ENCODE results near the gene SLC44A5.
"Not testable (repeated sequence)": the region's sequence is repeated elsewhere in the genome, so short reads cannot be mapped to it uniquely, and the experiment has no call there.

SLC44A5 gene

DNA sequence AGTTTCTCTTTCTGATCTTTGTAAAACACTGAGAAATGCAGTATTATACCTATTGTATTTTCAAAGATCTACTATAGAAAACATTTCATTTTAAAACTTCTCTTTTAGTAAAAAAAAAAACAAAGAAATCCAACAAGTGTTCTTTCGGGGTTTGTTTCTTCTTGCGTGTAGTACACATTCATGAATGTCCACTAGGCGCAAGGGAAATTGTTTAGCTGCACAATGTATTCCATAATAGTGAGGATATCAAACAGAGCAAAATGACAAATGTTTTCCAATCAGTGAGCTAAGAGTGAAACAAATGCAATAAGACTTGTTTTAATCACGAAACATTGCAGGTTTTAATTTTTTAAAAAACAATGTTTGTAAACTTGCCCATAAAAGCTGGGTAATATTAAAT is 408.2 kb downstream of the SLC44A5 start:
- FAIRE-seq (no peak), DNase-seq (ENCODE audit: low spot score) (no peak)

DNA sequence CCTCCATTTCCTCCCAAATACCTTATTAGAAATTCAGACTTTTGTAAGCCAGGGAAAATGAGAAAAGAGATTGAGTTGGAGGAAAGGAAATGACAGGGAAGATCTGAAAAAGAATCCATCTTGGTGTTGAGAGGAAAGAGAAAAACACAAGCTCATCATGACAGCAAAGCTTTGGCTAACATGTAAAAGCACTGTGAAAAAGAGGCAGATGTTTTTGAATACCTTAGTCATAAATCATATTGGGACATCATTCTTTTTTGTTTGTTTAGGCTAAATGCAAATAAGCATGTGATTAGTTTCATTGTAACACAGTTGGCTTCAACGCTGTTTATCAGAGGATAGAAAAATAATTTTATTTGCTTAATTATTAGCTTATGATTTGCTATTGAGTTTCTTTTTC is 412.2 kb downstream of the SLC44A5 start:
- DNase-seq (ENCODE audit: low spot score) (no peak), FAIRE-seq (no peak)

DNA sequence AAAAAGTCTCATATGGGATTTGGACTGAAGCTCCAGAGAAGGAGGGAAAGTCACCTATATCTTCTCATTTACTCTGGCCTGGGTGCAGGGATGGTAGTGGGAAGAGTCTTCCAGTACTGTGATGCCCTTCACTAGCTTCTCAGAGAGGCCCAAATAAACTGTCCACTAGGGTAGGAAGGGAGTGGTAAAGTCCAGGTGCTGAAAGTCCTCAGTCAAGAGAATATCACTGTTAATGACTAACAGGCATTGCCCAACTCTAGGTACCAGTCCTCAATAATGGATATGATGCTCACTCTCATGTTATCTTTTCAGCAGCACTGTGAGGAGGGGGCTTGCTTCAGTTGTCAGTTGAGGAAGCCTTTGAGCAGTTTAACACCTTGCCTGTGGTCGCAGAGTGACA is 412.8 kb downstream of the SLC44A5 start:
- DNase-seq (ENCODE audit: low spot score) (no peak), FAIRE-seq (no peak)

DNA sequence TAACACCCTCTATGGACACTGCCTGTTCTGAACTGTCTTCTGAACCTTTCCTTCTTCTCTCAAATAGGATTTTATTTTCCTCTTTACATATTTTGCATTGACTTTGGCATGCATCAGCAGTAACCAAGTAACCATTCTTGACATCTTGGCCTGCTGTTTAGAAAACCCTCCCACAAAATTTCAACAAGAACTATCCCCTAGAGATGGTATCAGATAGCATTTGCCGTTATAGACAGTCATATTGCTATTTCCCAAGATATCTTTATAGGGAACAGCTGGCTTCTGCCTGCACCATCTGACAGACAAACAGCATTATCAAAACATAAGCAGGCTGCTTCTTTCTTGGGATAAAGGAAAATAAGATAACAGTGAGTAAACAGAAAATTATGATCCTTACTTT is 422.0 kb downstream of the SLC44A5 start:
- DNase-seq (ENCODE audit: low spot score) (no peak), FAIRE-seq (no peak)

DNA sequence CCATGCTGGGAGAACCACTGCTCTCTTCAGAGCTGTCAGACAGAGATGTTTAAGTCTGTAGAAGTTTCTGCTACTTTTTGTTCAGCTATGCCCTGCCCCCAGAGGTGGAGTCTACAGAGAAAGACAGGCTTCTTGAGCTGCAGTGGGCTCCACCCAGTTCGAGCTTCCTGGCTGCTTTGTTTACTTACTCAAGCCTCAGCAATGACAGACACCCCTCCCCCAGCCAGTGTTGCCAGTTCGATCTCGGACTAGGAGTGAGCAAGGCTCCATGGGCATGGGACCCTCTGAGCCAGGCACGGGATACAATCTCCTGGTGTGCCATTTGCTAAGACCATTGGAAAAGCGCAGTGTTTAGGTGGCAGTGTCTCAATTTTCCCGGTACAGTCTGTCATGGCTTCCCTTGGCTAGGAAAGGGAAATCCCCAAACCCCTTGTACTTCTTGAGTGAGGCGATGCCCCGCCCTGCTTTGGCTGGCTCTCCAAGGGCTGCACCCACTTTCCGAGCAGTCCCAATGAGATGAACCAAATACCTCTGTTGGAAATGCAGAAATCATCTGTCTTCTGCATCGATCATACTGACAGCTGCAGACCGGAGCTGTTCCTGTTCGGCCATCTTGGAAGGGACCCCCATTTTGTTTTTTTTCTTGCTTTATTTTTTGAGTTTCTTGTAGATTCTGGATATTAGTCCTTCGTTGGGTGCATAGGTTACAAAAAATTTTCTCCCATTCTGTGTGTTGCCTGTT is 429.5 kb downstream of the SLC44A5 start:
- not testable (repeated sequence) for FAIRE-seq; DNase-seq (ENCODE audit: low spot score)

DNA sequence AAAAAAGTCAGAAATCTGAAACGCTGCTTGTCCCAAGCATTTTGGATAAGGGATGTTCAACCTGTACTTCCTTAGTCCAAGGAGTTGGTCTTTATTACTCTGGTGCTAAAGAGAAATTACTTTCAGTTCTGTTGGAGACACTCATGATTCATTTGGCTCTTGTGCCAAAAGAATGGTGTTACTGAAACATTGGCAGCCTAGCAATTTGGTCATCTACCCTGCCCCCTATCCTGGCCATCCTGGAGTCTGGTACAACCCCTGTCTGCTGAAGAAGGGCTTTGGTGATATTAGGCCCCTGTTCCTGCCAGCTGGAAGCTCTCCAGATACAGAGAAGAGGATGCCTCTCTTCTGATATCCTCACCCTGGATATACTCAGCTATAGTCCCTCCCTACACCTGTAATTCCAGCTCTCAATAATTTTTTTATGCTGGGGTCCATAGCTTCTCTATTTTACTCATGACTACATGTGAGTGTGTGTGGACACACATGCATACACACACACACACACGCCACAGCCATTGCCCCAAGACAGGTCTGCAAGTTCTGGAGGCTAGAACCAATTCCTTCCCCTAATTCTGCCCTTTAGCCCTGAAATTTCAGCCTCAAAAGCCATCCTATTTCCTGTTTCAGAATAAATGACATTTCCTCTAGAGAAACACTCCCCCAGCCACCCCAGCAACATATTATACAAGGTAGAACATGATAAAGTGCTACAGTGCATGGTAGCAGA is 436.7 kb downstream of the SLC44A5 start:
- no peak for DNase-seq (ENCODE audit: low spot score)
- no peak for FAIRE-seq

DNA sequence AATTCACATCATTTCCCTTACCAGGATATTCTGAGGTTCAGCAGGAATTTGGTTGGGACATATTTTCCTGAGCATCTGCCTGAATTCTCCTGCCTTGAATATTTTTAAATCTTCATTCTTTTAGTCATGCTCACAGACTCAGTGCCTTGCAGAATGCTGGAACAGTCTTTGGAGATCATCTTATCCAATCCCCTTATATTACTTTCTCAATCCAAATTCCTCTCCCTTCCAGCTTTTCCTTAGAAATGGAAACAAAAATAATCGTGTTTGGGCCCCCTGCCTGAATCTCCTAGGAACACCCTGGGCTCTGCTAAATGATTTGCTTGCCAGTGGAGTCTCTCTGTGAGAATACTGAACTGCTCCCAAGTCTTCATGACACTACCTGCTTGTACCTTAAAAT is 438.4 kb downstream of the SLC44A5 start:
- FAIRE-seq, result no peak
- no peak for DNase-seq (ENCODE audit: low spot score)

DNA sequence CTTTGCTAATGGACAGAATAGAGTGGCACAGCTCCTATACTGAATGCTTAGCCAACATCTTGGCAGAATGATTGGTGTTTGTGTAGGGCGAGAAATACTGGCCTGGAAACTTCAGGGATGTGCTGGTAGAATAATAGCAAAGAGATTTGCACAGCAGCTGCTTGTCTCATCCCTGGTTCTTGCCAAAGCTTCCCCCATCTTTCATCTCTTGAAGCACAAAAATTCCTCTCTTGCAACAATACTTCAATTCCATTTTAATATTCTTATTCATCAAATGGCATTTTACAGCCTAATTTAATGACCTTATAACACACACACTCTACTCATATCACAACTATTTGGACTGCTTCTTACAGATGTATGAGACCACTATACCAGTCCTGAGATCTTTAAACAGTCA is 439.0 kb downstream of the SLC44A5 start:
- DNase-seq (ENCODE audit: low spot score), result no peak
- FAIRE-seq, result no peak

DNA sequence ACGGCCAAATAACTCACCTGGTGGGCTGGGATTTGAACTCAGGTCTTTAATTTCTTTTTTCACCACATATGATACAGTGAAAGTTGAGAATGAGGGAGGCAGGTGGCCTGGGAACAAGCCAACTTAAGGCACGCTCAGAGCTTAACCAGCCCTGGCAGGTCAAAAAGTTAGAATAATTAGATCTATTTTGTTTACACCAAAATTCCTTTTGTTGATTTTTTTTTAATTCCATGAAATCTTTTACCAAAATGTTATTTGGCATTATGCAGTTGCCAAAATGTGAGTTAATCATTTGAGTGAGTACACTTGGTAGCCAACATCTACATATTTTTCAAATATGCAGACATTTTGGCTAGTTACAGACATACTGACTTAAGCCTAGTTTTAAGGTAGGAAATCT is 439.9 kb downstream of the SLC44A5 start:
- FAIRE-seq (no peak), DNase-seq (ENCODE audit: low spot score) (no peak)

DNA sequence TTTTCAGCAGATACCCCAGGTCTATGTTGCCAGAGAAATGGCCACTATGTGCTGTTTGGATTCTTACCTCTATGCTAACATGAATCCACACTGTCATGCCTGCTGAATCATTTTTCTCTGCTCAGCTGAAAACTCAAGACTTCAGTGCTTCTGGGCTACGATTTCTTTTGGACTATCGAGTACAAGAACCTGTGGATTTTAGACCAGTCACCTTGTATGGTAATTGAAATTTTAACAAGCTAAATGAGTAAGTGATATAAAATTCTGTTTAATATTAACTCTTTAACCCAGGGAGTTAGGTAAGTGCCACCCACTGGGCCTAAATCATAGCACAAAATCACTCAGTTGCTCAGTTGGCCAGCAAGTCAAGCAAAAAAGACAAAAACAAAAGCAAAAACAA is 440.9 kb downstream of the SLC44A5 start:
- DNase-seq (ENCODE audit: low spot score) (no peak), FAIRE-seq (no peak)

DNA sequence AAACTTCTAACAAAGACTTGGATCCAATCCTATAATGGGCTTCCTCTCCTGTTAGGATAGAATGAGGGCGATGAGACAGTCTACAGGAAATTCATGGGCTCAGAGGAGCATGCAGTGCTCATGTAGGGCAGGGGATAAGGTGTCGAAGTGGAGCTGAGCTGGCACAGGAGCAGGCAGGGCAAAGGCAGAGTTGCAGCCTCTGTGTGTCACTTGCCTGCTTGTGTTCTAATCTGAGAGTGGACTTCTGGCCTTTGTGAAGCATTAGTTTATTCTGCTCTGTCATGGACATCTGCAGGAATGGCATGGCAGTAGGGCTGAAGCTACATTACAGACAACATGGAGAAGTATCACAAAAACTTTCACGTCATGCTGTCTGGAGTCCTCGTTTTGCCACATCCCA is 444.1 kb downstream of the SLC44A5 start:
- no peak for FAIRE-seq

DNA sequence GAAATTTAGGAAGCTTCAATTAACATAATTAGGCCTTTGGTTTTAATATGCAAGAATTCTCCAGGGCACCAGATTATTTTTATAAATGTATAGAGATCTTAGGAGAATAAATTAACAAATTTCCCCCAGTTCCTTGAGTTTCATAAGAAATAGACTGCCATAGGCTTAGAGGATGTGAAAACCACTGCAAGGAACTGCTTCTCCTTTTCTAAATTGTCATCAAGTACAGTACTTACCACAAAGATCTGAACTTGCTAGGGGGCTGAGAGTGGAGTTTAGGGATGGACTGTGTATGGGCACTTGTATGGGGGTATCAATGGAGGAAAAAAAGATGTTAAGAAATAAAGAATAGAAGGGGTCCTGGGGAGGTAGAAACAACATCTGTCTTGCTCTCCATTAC is 445.6 kb downstream of the SLC44A5 start:
- DNase-seq (ENCODE audit: low spot score) (no peak), FAIRE-seq (no peak)

More for the DNA sequence above, 444.1 kb downstream of the SLC44A5 start:
- DNase-seq (ENCODE audit: low spot score), result no peak

DNA sequence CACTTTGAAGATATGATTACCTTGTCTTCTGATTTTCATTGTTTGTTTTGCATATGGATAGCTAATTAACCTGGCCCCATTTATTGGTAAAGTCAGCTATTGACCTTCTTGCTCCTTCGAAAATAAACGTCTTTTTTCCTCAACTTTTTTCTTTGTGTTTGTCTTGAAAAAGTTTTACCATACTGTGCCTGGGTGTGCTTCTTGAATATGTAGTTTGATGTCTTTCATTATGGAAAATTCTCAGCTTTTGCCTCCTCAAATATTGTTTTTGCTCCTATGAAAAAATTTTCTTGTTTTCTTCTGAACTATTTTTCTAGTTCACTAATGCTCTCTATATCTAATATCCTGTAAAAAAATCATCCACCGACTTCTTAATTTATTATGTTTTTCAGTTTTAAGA is 451.8 kb downstream of the SLC44A5 start:
- DNase-seq (ENCODE audit: low spot score), result no peak
- no peak for FAIRE-seq
